Immature natural killer cell (primary cell): ENCODE measurements around the gene BEGAIN. TPM values are rescaled to one million over a fixed set of nuclear protein-coding genes. Genes with fewer than 3 reads are reported as not detected.

Source experiments
- DNase-seq, 3 donors: peaks; one replicate each; pipeline ENCODE4 v3.0.0; 2022; ENCODE audit warnings: mixed read lengths in 1 of 3
- H3K27ac Mint-ChIP-seq, 6 donors: one replicate each; pipeline ENCODE4 v1.8.0; 2020; ENCODE audit warnings: mixed read lengths in 6 of 6, mild to moderate bottlenecking in 5 of 6, inconsistent platforms in 4 of 6, moderate library complexity in 3 of 6
- H3K27me3 Mint-ChIP-seq, 3 donors: one replicate each; pipeline ENCODE4 v1.8.0; 2020 to 2021; ENCODE audit warnings: low read depth in 3 of 3, mild to moderate bottlenecking in 3 of 3, mixed read lengths in 3 of 3, moderate library complexity in 3 of 3, inconsistent platforms in 1 of 3
- H3K36me3 Mint-ChIP-seq, 3 donors: one replicate each; pipeline ENCODE4 v1.8.0; 2020; ENCODE audit warnings: mixed read lengths in 3 of 3, inconsistent platforms in 2 of 3, mild to moderate bottlenecking in 2 of 3
- H3K4me1 Mint-ChIP-seq, 2 donors: one replicate each; pipeline ENCODE4 v1.8.0; 2020; ENCODE audit warnings: inconsistent platforms in 2 of 2, mild to moderate bottlenecking in 2 of 2, mixed read lengths in 2 of 2, moderate library complexity in 1 of 2
- H3K4me3 Mint-ChIP-seq, 5 donors: one replicate each; pipeline ENCODE4 v1.8.0; 2020; ENCODE audit warnings: mild to moderate bottlenecking in 5 of 5, mixed read lengths in 5 of 5, inconsistent platforms in 3 of 5, moderate library complexity in 3 of 5
- H3K9me3 Mint-ChIP-seq, 6 donors: one replicate each; pipeline ENCODE4 v1.8.0; 2020; ENCODE audit warnings: mild to moderate bottlenecking in 6 of 6, mixed read lengths in 6 of 6, inconsistent platforms in 4 of 6, moderate library complexity in 3 of 6
- polyA plus RNA-seq, 3 donors: library from polyadenylated mRNA; unstranded; fragments of 300-500 nt; fragmentation: Illumina TruSeq; gene quantifications; one replicate each; pipeline ENCODE4 v1.2.3, GENCODE V29; 2021

The BEGAIN gene
- polyA plus RNA-seq, 3 donors from 2014 or later = not detected

- Mint-ChIP-seq H3K27me3 (peaks cover 0 to 8% (median 6%) of the 10 kb centered on the region in 3 donors), H3K36me3 (peaks cover 0 to 3% (median 0%) of the 10 kb centered on the region in 3 donors), H3K9me3 (peaks cover 0 to 1% (median 0%) of the 10 kb centered on the region in 6 donors), H3K4me3 (peak overlapping the region in 1 of 5 donors; percentile 24), H3K27ac (no peak overlapping the region), H3K4me1 (peaks cover 0 to 2% of the 10 kb centered on the region in 2 donors)
- DNase-seq = no peak
These were observed 1.5 kb upstream of the BEGAIN start for GRCh38 chr14:100588671-100589070.

DNA sequence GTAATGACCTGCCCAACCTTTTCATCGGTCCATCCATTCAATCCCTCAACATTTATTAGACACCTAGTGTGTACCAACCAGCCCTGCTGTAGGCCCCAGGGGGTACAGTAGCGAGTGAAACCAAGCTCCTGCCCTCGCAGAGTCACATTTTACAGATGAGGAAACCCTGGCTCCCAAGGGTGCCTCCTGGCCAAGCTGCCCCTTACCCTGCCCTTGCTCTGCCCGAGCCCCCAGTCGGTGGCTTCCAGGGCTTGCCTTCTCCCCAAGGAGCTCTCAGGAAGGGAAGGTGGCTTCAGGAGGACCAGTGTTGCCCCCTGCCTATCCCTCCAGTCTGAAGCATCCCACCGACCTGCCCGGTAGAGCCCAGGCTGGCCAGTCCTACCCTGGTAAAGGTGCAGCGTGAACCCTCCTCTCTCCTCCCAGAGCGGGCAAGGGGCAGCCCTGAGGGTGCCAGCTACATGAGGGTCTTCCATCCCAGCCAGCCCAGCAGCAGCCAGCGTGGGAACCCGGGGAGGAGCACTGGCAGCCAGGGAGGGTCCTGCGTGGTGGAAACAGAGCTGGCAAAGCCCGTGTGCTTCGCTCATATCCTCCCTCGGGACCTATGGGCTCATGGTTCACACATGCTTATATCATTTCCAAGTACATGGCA, 670 bp upstream of the BEGAIN start:
- no peak for DNase-seq
- H3K36me3 Mint-ChIP-seq = peaks cover 0 to 3% (median 0%) of the 10 kb centered on the region in 3 donors
- no peak overlapping the region for H3K27ac Mint-ChIP-seq
- H3K4me1 Mint-ChIP-seq = peaks cover 0 to 2% of the 10 kb centered on the region in 2 donors
- H3K4me3 Mint-ChIP-seq = peak overlapping the region; percentile 24 to 61 (median 36)
- peaks cover 0 to 1% (median 0%) of the 10 kb centered on the region in 6 donors for H3K9me3 Mint-ChIP-seq
- H3K27me3 Mint-ChIP-seq = peaks cover 0 to 8% (median 6%) of the 10 kb centered on the region in 3 donors

- Mint-ChIP-seq H3K36me3 (peaks cover 0 to 3% (median 0%) of the 10 kb centered on the region in 3 donors), H3K27ac (no peak overlapping the region), H3K4me3 (peak overlapping the region in 1 of 5 donors; percentile 52), H3K4me1 (peaks cover 0 to 2% of the 10 kb centered on the region in 2 donors), H3K27me3 (peaks cover 0 to 11% (median 6%) of the 10 kb centered on the region in 3 donors), H3K9me3 (peaks cover 0 to 1% (median 0%) of the 10 kb centered on the region in 6 donors)
- no peak for DNase-seq
These were observed 673 bp downstream of the BEGAIN start for GRCh38 chr14:100586403-100587085.

- Mint-ChIP-seq H3K4me1 (peaks cover 0 to 2% of the 10 kb centered on the region in 2 donors), H3K27me3 (peaks cover 0 to 11% (median 6%) of the 10 kb centered on the region in 3 donors), H3K4me3 (no peak overlapping the region), H3K36me3 (peaks cover 0 to 3% (median 0%) of the 10 kb centered on the region in 3 donors), H3K27ac (no peak overlapping the region), H3K9me3 (peaks cover 0 to 1% (median 0%) of the 10 kb centered on the region in 6 donors)
- no peak for DNase-seq
These were observed 1.1 kb downstream of the BEGAIN start for GRCh38 chr14:100586153-100586402.

GRCh38 chr14:100585448-100586152, 1.6 kb downstream of the BEGAIN start:
- no peak for DNase-seq
- H3K9me3 Mint-ChIP-seq = peaks cover 0 to 1% (median 0%) of the 10 kb centered on the region in 6 donors
- peaks cover 0 to 2% of the 10 kb centered on the region in 2 donors for H3K4me1 Mint-ChIP-seq
- peaks cover 0 to 10% (median 6%) of the 10 kb centered on the region in 3 donors for H3K27me3 Mint-ChIP-seq
- H3K36me3 Mint-ChIP-seq = peaks cover 0 to 3% (median 0%) of the 10 kb centered on the region in 3 donors
- H3K4me3 Mint-ChIP-seq = peak overlapping the region in 1 of 5 donors; percentile 13
- H3K27ac Mint-ChIP-seq = no peak overlapping the region

DNA sequence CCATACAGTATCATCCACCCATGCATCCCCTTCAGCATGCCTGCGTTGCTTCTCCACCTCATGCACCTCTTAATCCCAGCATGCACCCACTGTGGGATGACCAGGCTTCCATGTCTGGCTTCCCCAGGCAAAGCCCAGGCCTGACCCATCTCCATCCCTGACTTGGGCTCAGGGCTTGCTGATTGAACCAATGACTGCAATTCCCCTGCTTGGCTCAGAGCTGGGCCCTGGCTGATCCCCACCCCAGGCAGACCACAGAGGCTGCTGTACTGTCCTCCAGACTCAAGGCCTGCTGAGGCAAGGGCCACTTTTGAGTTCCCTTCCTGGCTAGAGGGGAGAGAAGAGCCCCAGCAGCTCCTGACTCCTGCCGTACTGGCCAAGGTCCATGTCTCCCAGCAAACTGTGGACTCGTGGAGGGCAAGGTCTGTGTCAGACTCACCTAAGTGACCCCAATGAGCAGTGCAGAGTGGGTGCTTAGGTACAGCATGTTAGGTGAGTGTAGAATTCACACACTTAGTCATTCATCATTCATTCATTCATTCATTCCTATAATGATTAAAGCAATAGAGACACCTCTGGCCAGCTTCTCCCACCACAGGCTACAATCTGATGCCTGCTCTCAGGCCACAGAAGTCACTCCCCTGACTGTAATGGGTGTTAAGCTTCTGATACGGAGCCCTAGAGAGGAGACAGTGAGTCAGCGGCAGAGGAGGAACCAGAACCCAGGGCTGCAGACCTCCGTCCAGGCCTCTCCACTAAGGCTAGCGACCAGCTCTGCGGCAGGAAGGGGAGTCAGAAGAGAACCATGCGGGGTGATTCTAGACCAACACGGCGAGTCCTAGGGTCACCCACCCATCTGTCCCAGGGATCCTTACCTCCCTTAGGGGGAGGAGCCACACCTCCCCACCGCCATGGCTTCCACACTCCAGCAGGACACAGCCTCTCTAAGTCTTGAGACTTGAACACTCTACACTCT, 2.9 kb downstream of the BEGAIN start:
- no peak overlapping the region for H3K27ac Mint-ChIP-seq
- H3K4me3 Mint-ChIP-seq = no peak overlapping the region
- H3K4me1 Mint-ChIP-seq = peaks cover 0 to 2% of the 10 kb centered on the region in 2 donors

DNA sequence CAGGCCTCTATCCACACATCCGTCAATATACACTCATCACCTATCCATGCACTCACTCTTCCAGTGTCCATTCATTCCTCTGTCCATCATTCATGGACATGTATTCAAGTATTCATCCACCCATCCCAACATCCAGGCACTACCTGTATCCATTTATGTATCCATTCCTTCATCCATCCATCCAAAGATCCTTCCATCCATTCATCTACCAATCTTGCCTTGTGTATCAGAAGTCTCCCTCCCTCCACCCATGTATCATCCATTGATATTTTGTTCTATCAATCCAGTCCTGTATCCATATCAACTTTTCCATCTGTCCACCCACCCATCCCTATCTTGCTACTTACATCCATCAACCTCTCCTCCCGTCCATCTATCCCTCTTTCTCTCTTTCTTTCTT, 4.0 kb downstream of the BEGAIN start:
- Mint-ChIP-seq H3K4me1 (peaks cover 0 to 2% of the 10 kb centered on the region in 2 donors), H3K27ac (no peak overlapping the region), H3K4me3 (no peak overlapping the region), H3K36me3 (peaks cover 0 to 3% (median 0%) of the 10 kb centered on the region in 3 donors), H3K9me3 (no peaks in the 10 kb centered on the region), H3K27me3 (peaks cover 0 to 3% (median 3%) of the 10 kb centered on the region in 3 donors)
- no peak for DNase-seq

More for the DNA sequence above, 2.9 kb downstream of the BEGAIN start:
- Mint-ChIP-seq H3K27me3 (peaks cover 0 to 6% (median 5%) of the 10 kb centered on the region in 3 donors), H3K36me3 (peaks cover 0 to 3% (median 0%) of the 10 kb centered on the region in 3 donors), H3K9me3 (no peaks in the 10 kb centered on the region)
- no peak for DNase-seq

GRCh38 chr14:100582496-100583165, 4.6 kb downstream of the BEGAIN start:
- Mint-ChIP-seq H3K27me3 (peaks cover 0 to 3% (median 2%) of the 10 kb centered on the region in 3 donors), H3K4me1 (peaks cover 0 to 2% of the 10 kb centered on the region in 2 donors), H3K9me3 (no peaks in the 10 kb centered on the region), H3K36me3 (peaks cover 0 to 3% (median 0%) of the 10 kb centered on the region in 3 donors), H3K4me3 (no peak overlapping the region), H3K27ac (no peak overlapping the region)
- no peak for DNase-seq

DNA sequence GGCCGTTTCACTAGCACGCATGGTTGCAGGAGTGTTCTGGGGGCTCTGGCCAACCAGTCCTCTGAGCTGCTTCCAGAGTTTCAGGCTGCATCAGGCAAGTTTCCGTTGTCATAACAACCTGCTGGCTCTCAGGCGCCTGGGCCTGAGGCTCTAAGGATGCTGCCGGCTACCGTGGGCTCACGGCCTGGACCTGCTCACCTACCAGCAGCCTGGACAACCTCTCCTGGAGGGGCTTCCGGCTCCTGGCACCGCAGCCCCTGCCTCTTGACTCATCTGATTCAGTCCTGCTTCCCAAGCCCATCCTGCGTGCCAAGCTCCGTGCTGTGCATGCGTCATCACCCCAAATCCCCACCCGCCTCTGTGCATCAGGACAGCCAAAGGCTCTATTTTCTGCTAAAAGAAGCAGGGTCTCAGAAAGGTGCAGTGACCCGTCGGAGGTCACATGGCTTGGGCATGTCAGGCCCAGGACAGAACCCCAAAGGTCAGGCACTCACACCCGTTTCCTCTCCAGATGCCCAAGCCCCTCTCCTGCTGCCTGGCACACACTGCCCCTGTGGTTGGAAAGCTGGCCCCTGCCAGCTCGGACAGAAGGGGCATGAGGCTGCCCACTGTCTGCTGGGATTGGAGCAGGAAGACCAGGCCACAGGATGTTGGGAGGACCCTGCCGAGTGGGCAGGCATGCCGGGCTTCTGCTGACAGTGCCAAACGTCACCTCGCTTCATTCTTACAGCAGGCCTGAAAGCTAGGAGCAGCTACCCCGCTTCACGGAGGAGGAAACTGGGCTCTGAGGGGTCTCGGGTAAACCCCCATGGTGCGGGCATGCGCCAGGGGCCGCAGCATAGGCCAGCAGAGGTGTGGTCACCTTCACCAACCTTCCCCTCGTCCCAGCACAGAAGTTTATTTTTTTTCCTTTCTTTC, 5.7 kb downstream of the BEGAIN start:
- H3K27me3 Mint-ChIP-seq = peaks cover 0 to 5% (median 2%) of the 10 kb centered on the region in 3 donors
- peaks cover 0 to 3% (median 0%) of the 10 kb centered on the region in 3 donors for H3K36me3 Mint-ChIP-seq
- DNase-seq = no peak
- H3K27ac Mint-ChIP-seq = no peak overlapping the region
- no peaks in the 10 kb centered on the region for H3K4me1 Mint-ChIP-seq
- H3K9me3 Mint-ChIP-seq = no peaks in the 10 kb centered on the region
- no peak overlapping the region for H3K4me3 Mint-ChIP-seq

GRCh38 chr14:100580316-100581227, 6.6 kb downstream of the BEGAIN start:
- Mint-ChIP-seq H3K36me3 (peaks cover 0 to 3% (median 0%) of the 10 kb centered on the region in 3 donors), H3K4me3 (no peak overlapping the region), H3K27me3 (peaks cover 0 to 5% (median 2%) of the 10 kb centered on the region in 3 donors), H3K27ac (no peak overlapping the region), H3K9me3 (no peaks in the 10 kb centered on the region), H3K4me1 (no peaks in the 10 kb centered on the region)
- DNase-seq = no peak

- Mint-ChIP-seq H3K9me3 (no peaks in the 10 kb centered on the region), H3K27me3 (peaks cover 0 to 5% (median 2%) of the 10 kb centered on the region in 3 donors), H3K4me3 (no peak overlapping the region), H3K36me3 (no peaks in the 10 kb centered on the region), H3K4me1 (no peaks in the 10 kb centered on the region), H3K27ac (no peak overlapping the region)
- DNase-seq = no peak
These were observed 8.7 kb downstream of the BEGAIN start for GRCh38 chr14:100578552-100578951.
